Activated CD4-positive, alpha-beta T cell treated with anti-CD3 and anti-CD28 coated beads for 36 hours (primary cell): ENCODE measurements around the gene PLA2G2F. TPM values are rescaled to one million over a fixed set of nuclear protein-coding genes. Genes with fewer than 3 reads are reported as not detected.
A peak's percentile ranks its signal among the peaks of the same experiment; 100 is the strongest.

Experiments
- ATAC-seq: fragments of 200-7000 bp; cut with Tn5 transposase; one replicate; pipeline ENCODE4 v1.10.0; 2021; ENCODE audit warnings: mild to moderate bottlenecking, moderate library complexity
- CTCF ChIA-PET: fragments of 350-600 bp; sonication (Branson Sonifier 250); formaldehyde crosslinking; loops from one replicate; lab custom pipeline; 2021; ENCODE audit warnings: antibody characterized with exemption; lab: Charles Lee
- POLR2A ChIA-PET: fragments of 350-600 bp; sonication (Branson Sonifier 250); formaldehyde crosslinking; loops from one replicate; lab custom pipeline; 2021; ENCODE audit warnings: antibody characterized with exemption, inconsistent platforms; lab: Charles Lee
- DNase-seq: peaks from one replicate; pipeline ENCODE4 v3.0.0-alpha.2; 2020
- H3K27ac Mint-ChIP-seq: one replicate; pipeline ENCODE4 v1.8.0; 2021; ENCODE audit warnings: mixed read lengths
- H3K27me3 Mint-ChIP-seq: one replicate; pipeline ENCODE4 v1.8.0; 2021; ENCODE audit warnings: mixed read lengths
- H3K36me3 Mint-ChIP-seq: one replicate; pipeline ENCODE4 v1.8.0; 2021; ENCODE audit warnings: low read depth, mixed read lengths
- H3K4me1 Mint-ChIP-seq: one replicate; pipeline ENCODE4 v1.8.0; 2021; ENCODE audit warnings: mixed read lengths
- H3K4me3 Mint-ChIP-seq: one replicate; pipeline ENCODE4 v1.8.0; 2021; ENCODE audit warnings: mild to moderate bottlenecking, moderate library complexity, mixed read lengths
- H3K9me3 Mint-ChIP-seq: one replicate; pipeline ENCODE4 v1.8.0; 2021; ENCODE audit warnings: low read depth, mixed read lengths
- intact Hi-C, 2 experiments: fragments of 100-400 bp; cut with DNase I in 1 of 2; cut with micrococcal nuclease in 1 of 2; formaldehyde crosslinking; loops; one replicate each; pipeline versions ENCODE4 v1.14.2 to v1.15.1; 2022 to 2024; cut with DNase I, micrococcal nuclease
- total RNA-seq, 2 experiments: library from RNA; stranded (reverse); gene quantifications; one replicate each; pipeline ENCODE4 v1.2.3, GENCODE V29; 2021

PLA2G2F gene
- total RNA-seq, 2 experiments from 2014 or later, result not detected

DNA sequence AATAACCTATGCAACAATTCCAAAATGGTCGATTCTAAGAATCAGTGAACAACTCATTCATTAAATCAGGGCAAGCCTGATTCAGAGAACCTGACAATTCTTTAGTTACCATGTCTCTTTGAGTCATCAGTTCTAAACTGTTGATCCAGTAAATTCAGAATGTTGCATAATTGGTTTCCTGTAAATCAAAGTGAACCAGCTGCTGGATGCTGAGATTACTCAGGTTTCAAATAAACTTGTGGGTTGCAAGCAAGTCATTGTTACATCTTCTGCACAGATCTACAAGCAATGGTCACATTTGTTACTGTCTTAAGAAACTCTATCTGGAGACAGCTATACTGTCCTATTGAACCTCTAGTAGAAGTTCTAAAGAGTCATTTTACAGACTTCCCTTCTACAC is 36.2 kb upstream of the PLA2G2F start:
- peak; percentile 81 for ATAC-seq
- Mint-ChIP-seq H3K36me3 (no peaks in the 10 kb centered on the region), H3K4me1 (peaks cover 5% of the 10 kb centered on the region), H3K4me3 (no peak overlapping the region), H3K27me3 (peaks cover 2% of the 10 kb centered on the region), H3K9me3 (no peaks in the 10 kb centered on the region), H3K27ac (no peak overlapping the region)
- intact Hi-C loops, result no loop called here
- ChIA-PET POLR2A (interaction anchor here (0.6 kb wide), 1 partner anchor 504 kb away, joined by 3 read pairs; no protein-coding TSS in a partner anchor), CTCF (interaction anchor here (1.5 kb wide), 1 partner anchor 49 kb away, joined by 5 read pairs; no protein-coding TSS in a partner anchor)
- no peak for DNase-seq

GRCh38 chr1:20105856-20106255 is 33.3 kb upstream of the PLA2G2F start:
- no peak for DNase-seq
- no peak overlapping the region for H3K4me3 Mint-ChIP-seq
- intact Hi-C loops, result no loop called here
- peaks cover 6% of the 10 kb centered on the region for H3K27me3 Mint-ChIP-seq
- no peak for ATAC-seq
- no peaks in the 10 kb centered on the region for H3K9me3 Mint-ChIP-seq
- ChIA-PET POLR2A (no interaction called here), CTCF (no interaction called here)
- no peak overlapping the region for H3K27ac Mint-ChIP-seq
- peaks cover 5% of the 10 kb centered on the region for H3K4me1 Mint-ChIP-seq
- H3K36me3 Mint-ChIP-seq, result no peaks in the 10 kb centered on the region

GRCh38 chr1:20107351-20107750 is 31.8 kb upstream of the PLA2G2F start:
- no peak overlapping the region for H3K4me3 Mint-ChIP-seq
- no peak overlapping the region for H3K27ac Mint-ChIP-seq
- H3K9me3 Mint-ChIP-seq, result no peaks in the 10 kb centered on the region
- ATAC-seq (no peak), DNase-seq (no peak)
- intact Hi-C loops, result no loop called here
- ChIA-PET CTCF (no interaction called here), POLR2A (no interaction called here)
- H3K4me1 Mint-ChIP-seq, result peaks cover 5% of the 10 kb centered on the region
- H3K27me3 Mint-ChIP-seq, result peaks cover 6% of the 10 kb centered on the region
- H3K36me3 Mint-ChIP-seq, result no peaks in the 10 kb centered on the region

DNA sequence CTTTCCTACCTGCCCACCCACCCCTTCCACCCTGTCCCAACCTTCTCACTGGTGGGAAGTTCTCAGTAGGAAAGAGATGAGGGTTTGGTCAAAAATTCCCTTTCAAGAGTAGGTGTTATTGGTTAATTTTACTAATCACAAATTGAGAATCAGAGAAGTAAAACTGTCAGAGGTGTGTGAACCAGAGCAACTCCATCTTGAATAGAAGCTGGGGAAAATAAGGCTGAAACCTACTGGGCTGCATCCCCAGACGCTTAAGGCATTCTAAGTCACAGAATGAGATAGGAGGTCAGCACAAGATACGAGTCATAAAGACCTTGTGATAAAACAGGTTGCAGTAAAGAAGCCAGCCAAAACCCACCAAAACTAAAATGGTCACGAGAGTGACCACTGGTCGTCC is 31.3 kb upstream of the PLA2G2F start:
- ChIA-PET CTCF (no interaction called here), POLR2A (no interaction called here)
- H3K9me3 Mint-ChIP-seq, result no peaks in the 10 kb centered on the region
- peaks cover 3% of the 10 kb centered on the region for H3K4me1 Mint-ChIP-seq
- no peak overlapping the region for H3K4me3 Mint-ChIP-seq
- no peak for ATAC-seq
- no peaks in the 10 kb centered on the region for H3K36me3 Mint-ChIP-seq
- no peak overlapping the region for H3K27ac Mint-ChIP-seq
- intact Hi-C loops, result no loop called here
- peaks cover 6% of the 10 kb centered on the region for H3K27me3 Mint-ChIP-seq
- no peak for DNase-seq

- no peaks in the 10 kb centered on the region for H3K36me3 Mint-ChIP-seq
- CTCF ChIA-PET, result no interaction called here
- H3K9me3 Mint-ChIP-seq, result no peaks in the 10 kb centered on the region
- no peak overlapping the region for H3K4me3 Mint-ChIP-seq
- no peaks in the 10 kb centered on the region for H3K4me1 Mint-ChIP-seq
- intact Hi-C loops, result no loop called here
- H3K27me3 Mint-ChIP-seq, result peaks cover 6% of the 10 kb centered on the region
- POLR2A ChIA-PET, result no interaction called here
- no peak for ATAC-seq
- no peak overlapping the region for H3K27ac Mint-ChIP-seq
- no peak for DNase-seq
Observed at GRCh38 chr1:20108366-20109123, 30.6 kb upstream of the PLA2G2F start.

DNA sequence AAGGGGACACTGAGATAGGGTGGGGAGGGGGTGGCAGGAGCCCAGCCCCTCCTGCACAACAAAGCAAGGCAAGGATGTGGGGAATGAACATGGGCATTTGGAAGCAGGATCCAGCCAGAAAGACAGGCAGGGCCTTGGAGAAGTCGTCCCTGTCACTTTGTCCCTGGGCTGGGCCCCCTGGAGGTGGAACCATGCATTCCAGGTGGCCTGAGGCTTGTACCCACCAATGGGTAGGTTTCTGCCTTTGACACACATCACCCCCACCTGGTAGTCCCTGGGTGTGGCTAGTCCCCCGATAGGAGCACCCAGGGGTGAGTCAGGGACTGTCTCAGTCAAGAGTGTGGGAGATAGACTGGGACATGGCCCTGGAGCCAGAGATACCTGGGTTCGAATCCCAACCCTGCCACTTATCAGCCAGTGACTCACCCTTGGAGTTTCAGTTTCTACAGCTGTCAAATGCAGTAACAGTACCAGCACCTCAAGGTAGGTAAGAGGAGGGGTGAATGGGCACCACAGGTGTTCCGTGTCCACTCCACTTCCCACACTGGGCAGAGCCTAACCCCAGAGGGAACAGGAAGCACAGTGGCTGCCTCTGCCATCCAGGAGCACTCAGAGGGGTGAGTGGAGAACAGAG is 29.8 kb upstream of the PLA2G2F start:
- DNase-seq (no peak), ATAC-seq (no peak)
- H3K9me3 Mint-ChIP-seq, result no peaks in the 10 kb centered on the region
- no peak overlapping the region for H3K4me3 Mint-ChIP-seq
- POLR2A ChIA-PET, result no interaction called here
- H3K36me3 Mint-ChIP-seq, result no peaks in the 10 kb centered on the region
- intact Hi-C loops, result no loop called here
- H3K27me3 Mint-ChIP-seq, result peaks cover 6% of the 10 kb centered on the region
- no peaks in the 10 kb centered on the region for H3K4me1 Mint-ChIP-seq
- H3K27ac Mint-ChIP-seq, result no peak overlapping the region
- CTCF ChIA-PET, result no interaction called here

GRCh38 chr1:20110679-20111078 is 28.4 kb upstream of the PLA2G2F start:
- Mint-ChIP-seq H3K4me3 (no peak overlapping the region), H3K27me3 (peaks cover 8% of the 10 kb centered on the region), H3K9me3 (no peaks in the 10 kb centered on the region), H3K36me3 (no peaks in the 10 kb centered on the region), H3K27ac (no peak overlapping the region), H3K4me1 (no peaks in the 10 kb centered on the region)
- DNase-seq (no peak), ATAC-seq (no peak)
- CTCF ChIA-PET, result no interaction called here
- intact Hi-C loops, result no loop called here
- POLR2A ChIA-PET, result no interaction called here

DNA sequence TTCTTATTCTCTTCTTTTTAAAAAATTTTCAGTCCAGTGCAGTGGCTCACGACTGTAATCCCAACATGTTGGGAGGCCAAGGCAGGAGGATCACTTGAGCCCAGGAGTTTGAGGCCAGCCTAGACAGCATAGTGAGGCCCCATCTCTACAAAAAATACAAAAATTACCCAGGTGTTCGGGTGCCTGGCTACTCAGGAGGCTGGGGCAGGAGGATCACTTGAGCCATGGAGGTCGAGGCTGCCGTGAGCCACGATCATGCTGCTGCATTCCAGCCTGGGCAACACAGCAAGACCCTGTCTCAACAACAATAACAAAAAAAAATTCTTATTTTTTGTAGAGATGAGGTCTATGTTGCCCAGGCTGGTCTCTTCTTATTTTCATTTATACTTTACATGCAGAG is 27.7 kb upstream of the PLA2G2F start:
- H3K4me1 Mint-ChIP-seq, result no peaks in the 10 kb centered on the region

DNA sequence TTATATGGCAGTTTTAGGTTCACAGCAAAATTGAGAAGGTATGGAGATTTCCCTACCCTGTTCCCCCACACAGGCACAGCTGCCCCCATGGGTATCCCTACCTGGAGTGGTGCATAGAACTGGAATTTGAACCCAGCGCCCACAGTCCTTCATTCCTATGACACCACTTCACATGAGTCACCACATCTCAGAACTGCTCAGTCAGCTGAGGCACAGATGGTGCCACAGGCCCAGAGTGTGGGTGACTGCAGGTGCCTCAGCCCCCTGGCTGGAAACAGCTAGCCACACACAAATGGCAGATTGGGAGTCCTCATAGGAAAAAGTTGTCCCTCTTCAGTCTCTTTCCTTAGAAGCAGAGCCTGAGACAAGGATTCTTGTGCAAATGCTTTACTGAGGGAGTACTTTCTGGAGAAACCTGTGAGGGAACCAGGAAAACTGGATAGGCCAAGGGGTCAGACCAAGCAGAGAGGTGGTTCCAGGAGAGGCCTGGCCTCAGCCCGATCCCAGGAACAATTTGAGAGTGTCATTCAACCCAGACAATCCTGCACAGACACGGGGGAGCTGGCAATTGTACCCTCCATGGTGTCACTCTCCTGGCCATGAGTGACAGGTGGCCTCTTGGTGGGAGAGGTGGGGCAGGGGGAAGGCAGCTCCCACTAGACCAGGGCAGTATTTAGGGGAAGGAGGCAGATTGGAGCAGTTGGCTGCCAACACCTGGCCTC is 26.7 kb upstream of the PLA2G2F start:
- H3K27ac Mint-ChIP-seq, result no peak overlapping the region
- no peak overlapping the region for H3K4me3 Mint-ChIP-seq
- no peaks in the 10 kb centered on the region for H3K9me3 Mint-ChIP-seq
- peaks cover 15% of the 10 kb centered on the region for H3K27me3 Mint-ChIP-seq
- H3K36me3 Mint-ChIP-seq, result no peaks in the 10 kb centered on the region
- ATAC-seq (peak; percentile 26), DNase-seq (no peak)
- intact Hi-C loops, result no loop called here
- POLR2A ChIA-PET, result no interaction called here
- no peaks in the 10 kb centered on the region for H3K4me1 Mint-ChIP-seq
- CTCF ChIA-PET, result no interaction called here

More for the DNA sequence above, 27.7 kb upstream of the PLA2G2F start:
- H3K27ac Mint-ChIP-seq, result no peak overlapping the region
- ATAC-seq (no peak), DNase-seq (no peak)
- H3K36me3 Mint-ChIP-seq, result no peaks in the 10 kb centered on the region
- intact Hi-C loops, result no loop called here
- CTCF ChIA-PET, result no interaction called here
- H3K9me3 Mint-ChIP-seq, result no peaks in the 10 kb centered on the region
- POLR2A ChIA-PET, result no interaction called here
- H3K4me3 Mint-ChIP-seq, result no peak overlapping the region
- peaks cover 13% of the 10 kb centered on the region for H3K27me3 Mint-ChIP-seq

GRCh38 chr1:20114021-20114648 is 25.0 kb upstream of the PLA2G2F start:
- Mint-ChIP-seq H3K9me3 (no peaks in the 10 kb centered on the region), H3K4me3 (no peak overlapping the region), H3K36me3 (no peaks in the 10 kb centered on the region), H3K27ac (no peak overlapping the region), H3K27me3 (peaks cover 11% of the 10 kb centered on the region), H3K4me1 (no peaks in the 10 kb centered on the region)
- intact Hi-C loops, result no loop called here
- POLR2A ChIA-PET, result no interaction called here
- ATAC-seq, result no peak
- DNase-seq, result no peak
- CTCF ChIA-PET, result interaction anchor here (0.6 to 1.3 kb wide), 3 partner anchors 10 to 1451 kb away, joined by 3 read pairs; no protein-coding TSS in a partner anchor

DNA sequence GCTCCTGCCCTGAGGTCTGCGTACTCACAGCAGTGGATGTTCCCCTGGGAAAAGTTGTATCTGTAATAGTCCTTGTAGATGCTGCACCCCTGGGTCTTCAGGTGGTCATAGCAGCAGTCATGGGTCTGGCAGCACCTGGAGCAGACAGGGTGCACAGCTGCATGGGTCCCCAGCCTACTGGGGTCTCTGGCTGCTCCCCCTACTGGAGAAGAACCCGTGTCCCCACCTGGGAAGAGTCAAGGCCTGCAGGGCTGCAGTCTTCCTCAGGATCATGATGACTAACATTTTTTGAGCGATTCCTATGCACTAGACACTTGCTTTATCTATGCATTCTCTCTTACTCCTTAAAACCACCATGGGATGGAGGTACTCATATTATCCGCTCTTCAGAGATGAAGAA is 23.6 kb upstream of the PLA2G2F start:
- CTCF ChIA-PET, result interaction anchor here (0.8 to 0.9 kb wide), 2 partner anchors 16 to 18 kb away, joined by 3 read pairs; no protein-coding TSS in a partner anchor
- peaks cover 17% of the 10 kb centered on the region for H3K27me3 Mint-ChIP-seq
- no peak for ATAC-seq
- POLR2A ChIA-PET, result no interaction called here
- no peak overlapping the region for H3K27ac Mint-ChIP-seq
- no peaks in the 10 kb centered on the region for H3K36me3 Mint-ChIP-seq
- DNase-seq, result no peak
- no peaks in the 10 kb centered on the region for H3K4me1 Mint-ChIP-seq
- no peak overlapping the region for H3K4me3 Mint-ChIP-seq
- H3K9me3 Mint-ChIP-seq, result no peaks in the 10 kb centered on the region
- intact Hi-C loops, result no loop called here
